Right lobe of liver (tissue), 4 donors: ENCODE results near the gene EMC6.

Experiments used
- CTCF ChIP-seq, 4 donors: fragments of 200-600 bp in 3 of 4; fragments of 450-650 bp in 1 of 4; IDR thresholded peaks; one replicate each; pipeline versions ENCODE4 v1.5.1 to v1.8.0; 2016 to 2022; ENCODE audit warnings: antibody characterized with exemption in 4 of 4, mild to moderate bottlenecking in 2 of 4
- POLR2A ChIP-seq: fragments of 450-650 bp; IDR thresholded peaks from one replicate; pipeline ENCODE4 v1.6.1; 2017; ENCODE audit warnings: antibody characterized with exemption, mild to moderate bottlenecking
- donor health status: DM: no; HTN: no; CAD: no.
- donor health status: DM: no; HTN: no; CAD: no.
- donor health status: DM: no; HTN: yes; CAD: no.

GRCh38 chr17:3622977-3623594 lies 45.5 kb upstream of the EMC6 start:
- TF ChIP-seq CTCF (IDR thresholded peaks at IDR 0.05) (no peak), POLR2A (no peak)
